HG03571 (cell line): Measurements from ENCODE around the gene KCNG2.

Source experiments
- ATAC-seq: cut with Tn5 transposase; IDR thresholded peaks from one replicate; pipeline ENCODE4 v1.9.1; 2021; ENCODE audit not compliant: unreplicated experiment

KCNG2 gene

GRCh38 chr18:79937103-79937860, 139.5 kb downstream of the KCNG2 start:
- no peak for ATAC-seq

- no peak for ATAC-seq
Measured at GRCh38 chr18:79938196-79938595, 140.5 kb downstream of the KCNG2 start.

GRCh38 chr18:79939096-79939495, 141.4 kb downstream of the KCNG2 start:
- no peak for ATAC-seq

- no peak for ATAC-seq
Measured at GRCh38 chr18:79940126-79940813, 142.5 kb downstream of the KCNG2 start.

GRCh38 chr18:79940814-79941472, 143.2 kb downstream of the KCNG2 start:
- ATAC-seq = no peak

GRCh38 chr18:79941473-79942119, 143.9 kb downstream of the KCNG2 start:
- no peak for ATAC-seq

- ATAC-seq = no peak
Measured at GRCh38 chr18:79942211-79942610, 144.5 kb downstream of the KCNG2 start.

- no peak for ATAC-seq
Measured at GRCh38 chr18:79942786-79943607, 145.3 kb downstream of the KCNG2 start.

- no peak for ATAC-seq
Measured at GRCh38 chr18:79943608-79944125, 145.9 kb downstream of the KCNG2 start.

- no peak for ATAC-seq
Measured at GRCh38 chr18:79944126-79944731, 146.5 kb downstream of the KCNG2 start.

GRCh38 chr18:79944746-79945117, 147.0 kb downstream of the KCNG2 start:
- ATAC-seq = no peak

GRCh38 chr18:79945118-79946042, 147.6 kb downstream of the KCNG2 start:
- no peak for ATAC-seq

GRCh38 chr18:79947054-79947755, 149.5 kb downstream of the KCNG2 start:
- no peak for ATAC-seq

- no peak for ATAC-seq
Measured at GRCh38 chr18:79947881-79948610, 150.3 kb downstream of the KCNG2 start.

- no peak for ATAC-seq
Measured at GRCh38 chr18:79948719-79949411, 151.1 kb downstream of the KCNG2 start.
